Activated CD4-positive, alpha-beta T cell treated with anti-CD3 and anti-CD28 coated beads, Interleukin-2, Interleukin-6, amounts not matched to agents 100 ng/mL and 50 ng/mL, durations not matched to agents 16 hours and 8 hours (primary cell): ENCODE measurements around the gene GAL.

Experiments used
- DNase-seq: peaks from one replicate; pipeline ENCODE4 v3.0.0-alpha.2; 2020

GAL gene

GRCh38 chr11:68683121-68683520, 1.2 kb upstream of the GAL start:
- DNase-seq: no peak

- no peak for DNase-seq
Measured at GRCh38 chr11:68683536-68684384, 584 bp upstream of the GAL start.

- DNase-seq: no peak
Measured at GRCh38 chr11:68685656-68686380, 1.5 kb downstream of the GAL start.

DNA sequence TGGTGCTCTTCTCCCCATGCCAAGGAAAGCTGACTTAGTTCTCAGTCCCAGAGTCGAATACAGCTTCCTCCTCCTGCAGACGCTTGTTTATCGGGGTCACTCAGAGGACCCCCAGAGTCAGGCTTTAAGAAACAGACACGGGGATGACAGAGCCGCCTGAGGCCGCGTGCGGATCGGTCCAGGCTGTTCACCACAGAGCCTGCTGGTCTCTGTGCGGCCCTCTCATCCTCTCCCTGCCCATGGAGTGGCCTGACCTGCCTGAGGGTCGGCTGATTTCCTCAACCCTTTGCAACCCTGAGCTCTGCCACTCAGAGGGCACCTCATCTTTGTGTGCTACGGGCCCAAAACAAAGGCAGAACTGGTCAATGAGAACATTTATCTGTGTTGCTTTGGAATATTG, 2.1 kb downstream of the GAL start:
- no peak for DNase-seq

DNA sequence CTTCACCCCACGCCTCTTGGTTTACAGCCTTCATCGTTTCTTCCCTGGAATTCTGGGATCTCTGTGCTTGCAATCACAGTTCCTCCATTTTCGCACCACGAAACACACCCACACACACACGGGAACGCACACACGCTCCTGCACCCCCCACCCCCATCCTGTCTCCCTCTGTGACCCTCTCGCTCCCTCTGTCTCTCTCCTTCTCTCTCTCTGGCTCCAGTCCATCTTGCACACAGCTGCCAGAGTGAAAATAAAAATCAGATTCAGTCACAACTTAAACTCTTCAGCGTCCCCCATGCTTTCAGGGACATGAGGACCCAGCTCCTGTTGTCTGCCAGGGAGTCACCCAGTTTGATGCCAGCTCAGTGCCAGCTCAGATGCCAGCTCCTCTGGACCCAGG, 3.0 kb downstream of the GAL start:
- no peak for DNase-seq

GRCh38 chr11:68687986-68688385, 3.6 kb downstream of the GAL start:
- no peak for DNase-seq

GRCh38 chr11:68688881-68689280, 4.5 kb downstream of the GAL start:
- DNase-seq: no peak

- DNase-seq: no peak
Measured at GRCh38 chr11:68689737-68690625, 5.6 kb downstream of the GAL start.

- DNase-seq: peak; percentile 16
Measured at GRCh38 chr11:68690671-68691401, 6.5 kb downstream of the GAL start.

- no peak for DNase-seq
Measured at GRCh38 chr11:68691402-68691784, 7.0 kb downstream of the GAL start.

GRCh38 chr11:68692115-68692514, 7.8 kb downstream of the GAL start:
- DNase-seq: no peak

- DNase-seq: no peak
Measured at GRCh38 chr11:68692871-68693483, 8.6 kb downstream of the GAL start.

DNA sequence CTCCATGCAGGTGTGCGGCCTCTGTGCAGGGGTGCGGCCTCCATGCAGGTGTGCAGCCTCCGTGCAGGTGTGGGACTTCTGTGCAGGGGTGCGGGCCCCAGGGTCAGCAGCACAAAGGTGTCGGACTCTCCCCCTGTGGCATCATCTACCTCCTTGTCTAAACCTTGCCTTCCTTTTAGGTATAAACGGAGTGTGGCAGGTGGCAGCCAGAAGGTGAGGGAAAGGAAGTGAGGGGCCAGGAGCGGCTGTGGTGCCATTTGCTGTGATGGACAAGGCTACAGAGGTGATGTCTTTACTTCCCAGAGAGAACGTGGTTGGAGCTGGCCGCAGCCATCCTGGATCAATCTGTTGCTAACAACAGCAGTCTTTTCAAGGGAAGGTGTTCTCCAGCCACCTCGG, 9.1 kb downstream of the GAL start:
- no peak for DNase-seq

DNA sequence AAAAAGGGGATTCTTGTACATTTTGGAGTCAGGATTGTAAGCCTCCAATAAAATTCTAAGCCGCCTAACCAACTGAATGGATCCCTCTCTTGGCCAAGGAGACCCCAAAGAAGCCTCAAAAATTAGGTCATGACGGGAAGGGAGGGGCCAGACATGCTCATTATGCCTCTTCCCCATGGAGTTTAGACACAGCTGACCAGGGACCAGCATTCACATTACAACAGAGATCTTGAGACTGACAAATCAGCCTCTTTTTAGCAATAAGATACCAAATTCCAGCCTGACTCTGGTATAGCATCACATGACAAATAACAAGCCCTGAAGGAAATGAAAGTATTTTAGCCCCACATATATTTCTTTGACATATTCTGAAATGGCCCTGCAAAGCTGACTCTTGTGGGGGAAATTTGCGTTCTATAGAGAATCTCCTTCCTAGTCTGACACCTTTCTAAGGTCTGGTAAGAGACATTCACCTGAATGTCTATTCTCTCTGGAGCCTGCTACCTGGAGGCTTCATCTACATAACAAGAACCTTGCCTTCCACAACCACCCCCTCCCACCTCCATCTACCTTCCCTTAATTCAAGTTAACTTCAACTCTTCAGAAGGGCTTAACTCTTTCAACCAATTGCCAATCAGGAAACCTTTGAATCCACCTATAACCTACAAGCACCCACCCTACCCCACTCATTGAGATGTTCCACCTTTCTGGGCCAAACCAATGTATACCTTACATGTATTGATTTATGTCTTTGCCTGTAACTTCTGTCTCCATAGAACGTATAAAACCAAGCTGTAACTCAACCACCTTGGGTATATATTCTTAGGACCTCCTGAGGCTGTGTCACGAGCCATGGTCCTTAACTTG, 10.3 kb downstream of the GAL start:
- DNase-seq: no peak

DNA sequence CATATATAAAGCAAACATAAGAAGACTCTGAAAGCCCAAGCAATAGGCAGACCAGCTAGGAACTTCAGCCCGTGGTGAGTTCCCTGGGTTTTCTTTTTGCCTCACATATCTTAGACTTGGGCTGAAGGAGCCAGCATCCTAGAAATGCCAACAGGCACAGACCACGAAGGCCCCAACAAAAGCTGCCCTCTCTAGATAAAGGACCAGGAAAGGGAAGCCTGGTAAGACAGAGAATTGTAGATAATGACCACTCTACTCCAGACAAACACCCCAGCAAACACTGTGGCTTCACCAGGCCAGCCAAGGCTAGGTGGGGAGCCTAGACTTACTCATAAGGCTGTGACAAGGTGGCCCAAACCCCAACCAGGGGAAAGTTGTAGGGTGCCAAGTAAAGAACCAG, 11.2 kb downstream of the GAL start:
- no peak for DNase-seq

GRCh38 chr11:68698993-68699392, 14.6 kb downstream of the GAL start:
- no peak for DNase-seq

DNA sequence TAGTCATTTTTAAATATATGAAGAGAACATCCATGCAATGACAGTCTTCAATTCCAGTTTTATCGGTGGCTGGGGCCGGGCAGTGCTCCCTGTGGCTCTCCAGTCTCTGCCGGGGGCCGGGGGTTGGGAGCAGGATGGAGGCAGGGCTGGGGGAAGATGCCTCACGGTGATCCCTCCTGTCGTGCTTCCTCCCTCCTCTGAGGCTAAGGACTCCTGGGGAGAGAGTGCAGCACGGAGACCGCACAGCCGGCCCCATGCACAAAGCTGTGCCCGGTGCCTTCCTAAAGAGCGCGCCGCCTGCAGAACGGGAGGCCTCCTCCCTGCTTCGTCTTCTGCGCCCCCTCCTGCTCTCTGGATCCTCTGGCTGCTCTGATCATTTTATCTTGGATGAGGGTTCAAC, 20.5 kb downstream of the GAL start:
- DNase-seq: no peak

DNA sequence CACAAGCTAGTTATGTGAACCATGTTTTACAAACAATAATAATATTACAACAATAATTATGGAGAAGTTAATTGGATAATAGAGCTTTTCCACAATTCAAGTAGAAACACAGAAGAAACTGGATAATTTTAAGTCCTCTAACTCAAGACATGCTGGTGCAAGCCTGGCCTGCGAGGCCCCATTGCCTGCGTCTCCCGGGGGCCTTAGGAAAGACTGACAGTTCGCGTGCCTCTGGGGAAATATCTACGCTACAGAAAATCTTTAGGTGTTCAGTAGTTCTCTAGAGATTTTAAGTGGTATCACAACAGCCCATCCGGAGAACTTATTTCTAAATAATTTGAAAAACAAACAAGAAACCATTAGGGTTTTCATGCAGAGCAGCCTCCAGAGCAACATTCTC, 23.2 kb downstream of the GAL start:
- DNase-seq: no peak

DNA sequence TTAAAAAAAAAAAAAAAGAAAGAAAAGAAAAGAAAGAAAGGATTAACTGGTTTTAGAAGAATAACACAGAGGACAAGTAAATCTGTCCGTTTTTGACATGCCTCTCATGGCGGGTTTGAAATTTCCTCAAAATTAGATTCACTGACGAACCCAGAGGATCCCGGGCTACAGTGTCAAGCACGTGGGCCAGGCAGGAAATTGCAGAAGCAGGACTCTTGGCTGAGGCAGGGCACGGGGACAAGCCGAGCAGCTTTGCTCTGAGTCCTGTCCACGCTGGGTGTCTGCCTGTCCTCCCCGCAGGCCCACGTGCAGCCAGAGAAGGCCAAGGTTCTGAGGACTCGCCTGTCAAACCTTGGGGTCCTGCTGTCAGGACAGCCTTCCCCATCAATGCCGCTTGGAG, 24.7 kb downstream of the GAL start:
- DNase-seq: no peak

DNA sequence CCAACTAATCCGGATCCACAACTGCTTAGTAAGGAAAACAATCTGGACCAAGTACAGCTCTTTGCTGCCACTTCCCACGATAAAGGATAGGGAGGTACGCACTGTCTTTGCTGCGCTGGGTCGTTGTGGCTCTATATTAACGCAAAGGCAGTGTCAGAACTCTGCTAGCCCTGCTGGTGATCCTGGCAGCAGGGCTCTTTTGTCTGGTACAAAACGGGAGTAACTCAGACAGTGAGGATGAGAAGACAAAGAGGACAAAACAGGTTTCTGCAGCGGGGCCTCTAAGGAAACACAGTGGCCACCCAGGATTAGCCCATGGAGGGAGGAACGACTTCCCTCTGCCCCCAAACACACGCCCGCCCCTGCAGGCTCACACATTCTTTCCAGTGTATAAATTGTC, 26.1 kb downstream of the GAL start:
- DNase-seq: no peak

DNA sequence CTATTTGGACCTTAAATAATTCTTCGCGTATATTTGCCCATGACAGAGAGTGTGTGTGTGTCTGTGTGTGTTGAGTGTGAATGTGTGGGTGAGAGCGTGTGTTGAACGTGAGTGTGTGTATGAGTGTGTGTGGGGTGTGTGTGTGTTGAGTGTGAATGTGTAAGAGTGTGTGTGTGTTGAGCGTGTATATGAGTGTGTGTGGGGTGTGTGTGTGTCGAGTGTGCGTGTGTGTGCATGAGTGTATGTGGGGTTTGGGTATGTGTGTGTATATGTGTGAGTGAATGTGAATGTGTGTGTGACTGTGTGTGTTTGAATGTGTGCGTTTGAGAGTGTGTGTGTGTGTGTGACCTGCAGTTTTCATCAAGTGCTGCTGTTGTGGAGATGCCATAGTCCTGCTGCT, 26.8 kb downstream of the GAL start:
- no peak for DNase-seq
